Epithelial cell of prostate (primary cell): ENCODE results near the gene SPSB3.

ENCODE experiments used
- DNase-seq: peaks from one replicate; pipeline ENCODE4 v3.0.0-alpha.2; 2011; ENCODE audit warnings: low read depth, low spot score
- H3K27ac ChIP-seq: fragments of 450-650 bp; 2 replicates; pipeline ENCODE4 v1.5.1; 2017; ENCODE audit warnings: mild to moderate bottlenecking

SPSB3 gene

DNA sequence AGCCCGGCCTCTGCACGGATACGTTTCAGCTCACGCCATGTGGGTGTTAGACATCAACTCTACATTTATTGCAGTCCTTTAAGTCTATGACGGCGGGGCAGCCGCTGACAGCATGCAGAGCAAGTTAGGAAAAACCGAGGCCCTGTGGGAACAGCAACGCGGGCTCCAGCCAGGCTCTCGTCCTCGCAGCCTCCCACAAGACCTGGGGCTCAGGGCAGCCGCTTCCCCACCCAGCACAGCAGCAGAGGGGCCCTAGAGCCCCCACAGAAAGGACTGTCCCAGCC lies 5.8 kb downstream of the SPSB3 start:
- no peak for DNase-seq
- H3K27ac ChIP-seq: no peak overlapping the region

DNA sequence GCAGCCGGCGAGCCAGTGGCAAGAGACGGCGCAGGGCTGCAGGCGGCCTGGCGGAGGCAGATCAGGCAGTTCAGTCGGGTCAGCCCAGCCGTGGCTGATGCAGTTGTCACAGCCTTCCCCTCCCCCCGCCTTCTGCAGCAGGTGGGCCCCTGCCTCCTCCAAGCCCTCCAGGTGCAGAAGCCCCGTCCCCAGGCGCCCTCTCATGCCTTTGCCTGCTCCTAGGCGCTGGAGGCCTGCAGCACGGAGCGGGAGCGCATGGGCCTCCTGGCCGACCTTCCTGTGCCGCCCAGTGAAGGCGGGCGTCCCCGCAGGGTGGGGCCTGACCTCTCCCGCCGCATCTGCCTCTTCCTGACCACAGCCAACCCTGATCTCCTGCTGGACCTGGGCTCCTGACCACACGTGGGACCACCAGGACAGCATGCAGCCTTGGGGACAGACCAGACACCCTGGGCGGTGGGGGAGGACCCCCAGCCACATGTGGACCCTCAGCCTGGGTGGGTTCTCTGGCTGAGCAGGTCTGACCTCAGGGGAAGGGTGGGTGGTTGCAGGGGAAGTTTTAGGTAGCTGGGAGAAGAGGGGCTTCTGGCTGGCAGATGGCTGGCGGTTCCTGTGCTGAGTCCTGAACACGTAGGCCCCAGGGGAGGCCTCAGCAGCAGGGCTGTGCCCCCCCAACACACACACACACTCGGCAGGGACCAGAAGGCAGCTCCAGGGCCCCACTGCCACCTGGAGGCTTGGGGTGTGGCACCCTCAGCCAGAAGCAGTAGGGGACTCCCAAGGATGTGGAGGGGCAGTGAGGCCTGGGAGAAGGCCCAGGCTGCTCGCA lies 6.3 kb downstream of the SPSB3 start:
- DNase-seq: no peak
- no peak overlapping the region for H3K27ac ChIP-seq

DNA sequence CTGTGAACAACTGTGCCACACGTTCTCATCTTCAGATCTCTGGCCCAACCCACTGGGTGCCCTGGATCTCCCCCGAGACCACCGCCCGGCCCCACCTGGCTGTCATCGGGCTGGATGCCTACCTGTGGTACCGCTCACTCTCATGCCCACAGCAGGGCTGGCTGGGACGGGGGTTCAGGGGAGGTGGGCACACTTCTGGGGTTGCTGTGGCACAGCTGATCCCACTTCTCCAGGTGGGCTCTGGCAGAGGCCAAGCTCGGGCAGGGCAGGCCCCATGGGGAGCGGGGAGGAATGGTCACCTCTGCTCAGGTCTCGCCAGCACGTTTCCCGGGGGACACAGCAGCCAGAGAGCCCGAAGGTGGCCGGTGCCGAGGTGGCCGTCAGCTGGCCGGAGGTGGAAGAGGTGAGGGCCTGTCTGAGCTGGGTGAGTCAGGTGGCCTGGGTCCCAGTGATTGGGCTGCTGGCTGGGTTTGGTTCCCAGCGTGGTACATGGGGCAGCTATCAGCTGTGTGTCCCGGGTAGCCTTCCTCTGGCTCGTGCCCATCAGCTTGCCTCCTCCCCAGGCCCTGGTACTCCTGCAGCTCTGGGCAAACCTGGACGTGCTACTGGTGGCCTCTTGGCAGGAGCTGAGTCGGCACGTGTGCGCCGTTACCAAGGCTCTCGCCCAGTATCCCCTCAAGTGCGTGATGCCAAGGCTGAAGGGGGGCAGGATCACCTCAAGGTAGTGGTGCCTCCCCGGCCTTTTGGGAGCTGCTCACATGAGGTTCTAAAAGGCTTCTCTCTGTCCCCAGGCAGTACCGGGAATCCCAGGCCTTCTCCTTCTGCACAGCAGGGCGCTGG lies 7.1 kb downstream of the SPSB3 start:
- DNase-seq: no peak
- H3K27ac ChIP-seq: no peak overlapping the region

DNA sequence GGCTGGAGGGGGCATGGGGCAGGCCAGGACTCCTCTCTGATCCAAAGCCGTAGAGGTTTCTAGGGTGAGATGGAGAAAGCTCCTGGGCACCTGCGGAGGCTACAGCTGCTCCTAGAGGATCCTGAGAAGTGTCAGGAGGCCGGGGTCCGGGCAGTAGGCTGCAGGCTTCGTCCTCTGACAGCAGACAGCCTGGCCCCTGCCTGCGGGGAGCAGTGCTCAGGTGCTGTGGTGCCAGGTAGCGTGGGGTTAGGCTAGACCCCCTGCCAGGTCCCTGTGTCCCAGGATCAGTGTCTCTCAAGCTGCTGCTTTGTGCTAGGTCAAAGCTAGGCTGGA lies 8.0 kb downstream of the SPSB3 start:
- DNase-seq: no peak
- H3K27ac ChIP-seq: peak overlapping the region; percentile 88

DNA sequence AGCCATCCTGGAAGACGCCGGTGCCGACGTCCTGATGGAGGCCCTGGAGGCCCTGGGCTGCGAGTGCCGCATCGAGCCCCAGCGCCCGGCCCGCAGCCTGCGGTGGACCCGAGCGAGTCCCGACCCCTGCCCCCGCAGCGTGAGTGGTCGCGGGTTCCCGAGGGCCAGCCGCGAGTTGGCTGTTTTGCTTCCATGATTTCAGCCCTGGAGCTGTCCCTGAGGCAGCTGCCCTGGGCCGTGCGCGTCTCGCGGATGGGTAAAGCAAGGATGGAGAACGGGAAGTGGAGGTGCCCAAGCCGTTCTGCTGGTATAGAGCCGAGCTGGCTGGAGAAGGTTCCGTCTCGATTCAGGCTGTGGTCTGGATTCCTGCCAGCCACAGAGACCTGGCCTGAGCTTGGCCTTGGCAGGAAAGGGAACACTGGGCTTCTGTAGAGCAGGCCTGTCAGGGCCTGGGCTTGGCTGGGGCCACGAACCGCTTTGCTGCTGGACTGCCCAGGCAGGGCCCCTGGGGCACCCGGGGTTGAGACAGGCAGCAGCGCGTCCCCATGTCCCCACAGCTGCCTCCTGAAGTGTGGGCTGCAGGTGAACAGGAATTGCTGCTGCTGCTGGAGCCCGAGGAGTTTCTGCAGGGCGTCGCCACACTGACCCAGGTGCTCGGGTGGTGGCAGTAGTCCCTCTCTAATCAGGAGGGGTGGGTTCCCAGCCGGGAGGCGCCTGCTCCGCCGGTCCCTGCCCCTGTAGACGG lies 8.5 kb downstream of the SPSB3 start:
- DNase-seq: no peak

DNA sequence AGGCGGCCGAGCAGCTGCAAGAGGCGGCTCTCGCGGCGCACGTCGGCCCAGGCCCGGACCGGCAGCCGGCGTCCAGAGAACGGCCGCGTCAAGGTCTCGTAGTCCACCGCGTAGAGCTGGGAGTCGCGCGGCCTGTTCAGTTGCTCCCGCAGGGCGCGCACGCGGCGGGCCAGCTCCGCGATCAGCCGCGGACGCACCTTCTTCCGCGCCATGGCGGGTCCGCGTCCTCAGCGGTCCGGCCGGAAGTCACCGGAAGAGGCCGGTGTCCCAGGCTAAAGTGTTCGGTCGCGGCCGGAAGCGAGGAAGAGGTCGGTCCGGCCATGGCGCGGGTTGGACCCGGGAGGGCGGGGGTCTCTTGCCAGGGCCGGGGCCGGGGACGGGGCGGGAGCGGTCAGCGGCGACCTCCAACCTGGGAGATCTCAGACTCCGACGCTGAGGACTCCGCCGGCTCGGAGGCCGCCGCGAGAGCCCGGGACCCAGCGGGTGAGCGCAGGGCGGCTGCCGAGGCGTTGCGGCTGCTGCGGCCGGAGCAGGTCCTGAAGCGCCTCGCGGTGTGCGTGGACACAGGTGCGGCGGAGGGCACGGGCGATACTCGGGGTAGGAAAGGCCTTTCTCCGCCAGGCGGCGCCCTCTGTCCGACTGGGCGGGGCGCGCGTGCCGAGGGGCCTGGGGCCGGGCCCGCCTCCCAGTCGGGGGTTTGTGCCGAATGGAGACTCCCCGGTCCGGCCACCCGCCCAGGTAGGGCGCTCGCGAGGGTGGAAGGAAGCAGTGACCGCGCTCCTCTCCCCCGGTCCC lies 9.3 kb downstream of the SPSB3 start, which contains the start of gene MRPS34:
Gene MRPS34 (minus strand): TSS at position 227 of the 795 bp plus-strand sequence. CDS start 15 bp downstream, at position 212.
- peak within 1 kb of the TSS; percentile 88 for H3K27ac ChIP-seq

More for the DNA sequence above, 8.5 kb downstream of the SPSB3 start:
- H3K27ac ChIP-seq: peak overlapping the region; percentile 88

DNA sequence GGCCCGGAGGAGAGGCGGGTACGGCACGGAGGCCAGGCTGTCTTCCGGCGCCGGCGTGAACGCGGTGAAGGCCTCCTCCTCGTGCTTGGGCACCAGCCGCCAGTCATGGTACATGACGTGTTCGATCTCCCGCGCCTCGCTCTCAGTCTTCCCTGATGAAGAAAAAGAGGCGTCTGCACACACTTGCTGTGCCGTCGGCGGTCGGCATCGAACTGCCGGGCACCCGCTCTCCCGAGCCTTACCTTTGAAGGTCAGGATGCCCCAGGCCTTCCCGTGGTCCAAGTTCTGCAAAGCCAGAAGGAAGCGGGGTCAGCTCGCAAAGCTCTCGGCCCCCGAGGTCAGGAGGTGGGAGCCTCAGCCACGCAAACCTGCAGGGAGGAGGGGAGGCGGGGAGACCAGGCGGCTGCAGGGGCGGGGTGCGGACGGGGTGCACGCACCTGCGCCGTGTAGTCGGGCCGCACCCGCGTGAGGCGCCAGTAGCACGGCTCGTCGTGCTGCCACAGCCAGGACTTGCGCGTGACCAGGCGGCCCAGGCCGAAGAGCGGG lies 9.9 kb downstream of the SPSB3 start, which contains the start of gene EME2:
Gene EME2 (plus strand): TSS at position 449 of the 546 bp plus-strand sequence. CDS start 418 bp downstream, outside the sequence.
- H3K27ac ChIP-seq: peak within 1 kb of the TSS; percentile 88
- no peak for DNase-seq

More for the DNA sequence above, 9.3 kb downstream of the SPSB3 start, which contains the start of gene MRPS34:
- no peak for DNase-seq

DNA sequence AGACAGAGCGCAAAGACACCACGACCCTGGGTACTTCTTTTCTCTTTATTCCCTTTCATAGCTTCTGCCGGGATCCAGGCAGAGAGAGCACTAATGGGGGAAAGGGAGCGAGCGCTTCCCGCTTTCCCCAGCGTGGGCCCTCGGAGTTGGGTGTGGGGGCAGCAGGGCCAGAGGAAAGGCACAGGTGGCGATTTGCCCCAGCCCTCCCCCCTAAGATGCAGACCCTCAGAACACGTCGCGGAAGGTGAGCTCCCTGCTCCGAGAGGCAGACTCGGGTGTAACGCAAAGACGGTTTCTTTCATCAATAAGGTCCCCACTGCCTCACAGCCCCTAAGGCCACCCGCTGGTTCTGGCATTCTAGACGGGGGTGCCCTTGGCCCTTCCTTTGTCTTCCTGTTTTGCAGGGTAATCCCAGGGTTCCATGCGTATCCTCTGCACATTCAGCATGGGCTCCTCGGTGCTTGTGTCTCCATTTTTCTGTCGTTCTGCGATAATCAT lies 10.5 kb downstream of the SPSB3 start:
- DNase-seq: no peak
- H3K27ac ChIP-seq: peak overlapping the region; percentile 88

DNA sequence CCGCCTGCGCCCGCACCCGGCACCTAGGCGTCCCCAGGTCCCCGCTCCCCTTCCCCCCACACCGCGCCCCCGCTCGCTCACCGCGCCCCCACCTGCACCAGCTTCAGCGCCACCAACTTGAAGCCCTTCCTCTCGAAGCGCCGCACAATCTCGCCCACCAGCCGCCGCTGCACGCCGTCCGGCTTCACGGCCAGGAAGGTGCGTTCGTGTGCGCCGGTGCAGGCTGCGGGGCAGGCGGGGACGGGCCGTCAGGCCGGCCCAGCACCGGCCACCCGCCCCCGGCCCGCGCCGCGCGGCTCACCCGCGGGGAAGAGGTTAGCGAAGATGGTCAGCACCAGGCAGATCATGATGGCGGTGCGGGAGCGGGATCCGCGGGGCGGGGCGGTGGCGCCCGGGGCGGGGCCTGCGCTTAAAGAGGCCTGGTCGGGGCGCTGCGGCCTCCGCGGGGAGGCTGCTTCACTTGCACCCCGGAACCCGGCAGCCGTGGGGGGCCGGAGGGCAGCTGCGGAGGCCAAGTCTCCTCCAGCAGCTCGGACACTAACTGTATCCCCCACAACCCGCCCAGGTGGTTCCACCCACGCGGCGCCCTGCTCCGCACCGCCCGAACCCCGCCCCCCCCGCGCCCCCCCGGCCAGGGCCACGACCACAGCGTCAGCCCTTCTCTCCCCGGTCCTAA lies 11.0 kb downstream of the SPSB3 start, which contains the start of gene NME3:
Gene NME3 (minus strand): TSS at position 356 of the 676 bp plus-strand sequence. CDS start 9 bp downstream, at position 347.
- peak within 1 kb of the TSS; percentile 88 for H3K27ac ChIP-seq
- no peak for DNase-seq

DNA sequence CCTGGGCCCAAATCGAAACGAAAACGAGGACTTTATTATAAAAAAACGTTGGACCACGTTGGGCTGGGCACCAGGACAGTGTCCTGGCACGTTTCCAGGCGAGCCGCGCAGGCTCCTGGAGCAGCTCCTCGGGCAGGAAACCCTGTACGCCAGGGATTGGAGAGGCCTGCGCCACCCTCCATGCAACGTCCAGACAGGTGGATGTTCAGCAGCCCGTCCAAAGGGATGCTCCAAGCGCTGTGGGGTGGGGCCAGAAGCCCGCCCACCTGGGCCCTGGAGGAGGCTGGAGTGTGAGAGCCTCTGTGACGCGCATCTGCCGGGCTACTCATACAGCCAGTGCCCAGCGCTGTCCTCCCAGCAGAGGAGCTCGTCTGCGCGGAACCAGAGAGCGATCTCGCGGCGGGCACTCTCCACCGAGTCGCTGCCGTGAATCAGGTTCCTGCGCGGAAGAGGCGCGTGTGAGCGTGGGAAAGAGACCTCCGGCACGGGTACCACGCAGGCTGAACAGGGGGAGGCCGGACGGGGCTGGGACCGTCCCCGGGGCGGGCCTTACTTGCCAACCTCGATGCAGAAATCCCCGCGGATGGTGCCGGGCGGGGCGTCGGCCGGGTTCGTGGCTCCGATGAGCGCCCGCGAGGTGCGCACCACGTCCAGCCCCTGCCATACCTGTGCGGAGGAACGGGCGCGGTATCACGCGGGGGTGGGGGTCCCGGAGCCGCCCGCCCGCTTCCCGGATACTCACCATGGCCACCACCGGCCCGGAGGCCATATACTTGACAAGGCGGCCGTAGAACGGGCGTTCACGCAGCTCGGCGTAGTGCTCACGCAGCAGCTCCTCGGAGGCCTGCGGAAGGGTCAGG lies 11.8 kb downstream of the SPSB3 start:
- peak overlapping the region; percentile 88 for H3K27ac ChIP-seq
- DNase-seq: no peak

DNA sequence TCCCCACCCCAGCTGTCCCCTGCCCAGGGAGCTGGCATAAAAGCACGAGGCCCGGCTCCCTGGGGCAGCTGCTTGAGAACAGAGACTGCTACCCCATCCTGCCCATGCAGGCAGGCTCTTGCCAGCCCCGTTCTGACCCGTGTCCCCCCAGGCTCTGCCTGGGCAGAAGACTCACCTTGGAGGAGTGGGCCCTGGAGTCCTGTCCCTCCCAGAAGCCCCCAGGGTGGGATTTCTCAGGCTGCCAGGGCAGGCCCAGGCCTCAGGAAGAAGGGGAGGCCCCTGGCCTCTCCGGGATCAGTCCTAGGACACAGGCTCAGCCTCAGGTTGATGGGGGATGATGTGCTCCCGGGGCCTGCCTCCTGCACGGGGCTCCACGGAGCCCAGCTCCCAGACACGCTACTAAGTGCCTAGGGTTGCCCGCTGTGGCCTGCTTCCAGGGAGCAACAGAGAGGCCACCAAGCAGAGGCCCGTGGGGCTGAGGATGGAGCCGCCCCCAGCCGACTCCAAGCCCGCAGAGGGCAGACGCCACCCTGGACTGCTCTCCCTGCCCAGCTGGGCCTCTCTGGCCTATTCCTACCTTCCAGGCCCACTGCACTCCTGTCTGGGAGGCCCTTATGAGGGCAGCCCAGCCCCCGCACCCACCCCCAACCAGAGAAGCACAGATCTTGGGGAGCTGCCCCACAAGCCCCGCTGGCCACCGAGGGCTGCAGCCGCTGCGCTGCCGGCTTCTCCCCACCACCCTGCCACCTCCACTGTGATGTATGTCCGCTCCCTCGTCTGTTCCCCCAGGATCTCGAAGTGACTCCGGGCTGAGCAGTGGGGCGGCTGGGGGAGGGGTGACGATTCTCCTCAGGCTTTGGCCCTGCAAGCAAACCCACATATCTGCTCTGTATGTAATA lies 12.7 kb downstream of the SPSB3 start:
- H3K27ac ChIP-seq: no peak overlapping the region
- no peak for DNase-seq

DNA sequence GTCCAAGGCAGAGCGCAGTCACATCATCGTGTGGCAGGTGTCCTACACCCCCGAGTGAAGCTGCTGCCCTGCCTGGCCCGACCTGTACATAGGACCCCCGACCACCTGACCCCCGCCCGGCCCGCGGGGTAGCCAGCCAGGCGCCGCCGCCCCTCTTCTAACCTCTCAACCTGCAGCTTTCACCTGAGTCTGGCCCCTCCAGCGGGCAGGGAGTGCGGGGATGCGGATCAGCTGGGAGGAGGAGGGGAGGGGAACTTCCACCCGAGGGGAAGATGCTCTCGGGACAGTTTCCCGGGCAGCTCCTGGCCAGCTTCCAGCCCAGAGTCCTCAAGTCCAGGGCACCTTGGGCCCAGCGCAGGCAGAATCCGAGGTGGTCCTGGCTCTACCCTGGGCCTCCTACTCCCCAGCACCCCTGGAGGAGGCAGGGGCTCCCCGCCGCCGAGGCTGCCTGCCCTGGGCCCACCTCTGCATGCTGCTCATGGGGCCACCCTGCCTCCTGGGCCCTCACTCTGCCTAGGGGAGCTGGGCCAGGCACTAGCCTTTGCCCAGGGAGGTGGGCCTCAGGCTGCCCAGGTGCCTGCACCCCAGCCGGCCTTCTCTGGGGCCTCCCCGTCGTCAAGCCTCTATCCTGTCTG lies 13.5 kb downstream of the SPSB3 start:
- no peak for DNase-seq
- H3K27ac ChIP-seq: no peak overlapping the region

DNA sequence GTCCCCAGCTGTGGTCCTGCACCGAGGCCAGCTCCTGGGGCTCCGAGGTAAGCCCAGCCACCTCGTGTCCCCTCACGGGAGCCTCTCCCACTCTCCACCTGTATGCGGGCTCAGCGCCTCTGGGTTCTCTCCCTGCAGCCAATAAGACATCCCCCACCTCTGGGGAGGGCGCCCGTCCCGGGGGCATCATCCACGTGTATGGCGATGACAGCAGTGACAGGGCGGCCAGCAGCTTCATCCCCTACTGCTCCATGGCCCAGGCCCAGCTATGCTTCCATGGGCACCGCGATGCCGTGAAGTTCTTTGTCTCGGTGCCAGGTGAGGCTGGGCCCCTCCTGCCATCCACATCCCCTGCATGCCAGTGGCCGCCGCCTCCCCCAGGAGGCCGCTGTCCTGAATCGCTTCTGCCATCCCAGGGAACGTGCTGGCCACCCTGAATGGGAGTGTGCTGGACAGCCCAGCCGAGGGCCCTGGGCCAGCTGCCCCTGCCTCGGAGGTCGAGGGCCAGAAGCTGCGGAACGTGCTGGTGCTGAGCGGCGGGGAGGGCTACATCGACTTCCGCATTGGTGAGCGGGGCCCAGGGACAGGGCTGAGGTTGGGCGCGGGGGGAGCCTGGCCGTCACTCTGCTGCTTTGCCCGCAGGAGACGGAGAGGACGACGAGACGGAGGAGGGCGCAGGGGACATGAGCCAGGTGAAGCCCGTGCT lies 14.2 kb downstream of the SPSB3 start:
- DNase-seq: no peak
- H3K27ac ChIP-seq: no peak overlapping the region

DNA sequence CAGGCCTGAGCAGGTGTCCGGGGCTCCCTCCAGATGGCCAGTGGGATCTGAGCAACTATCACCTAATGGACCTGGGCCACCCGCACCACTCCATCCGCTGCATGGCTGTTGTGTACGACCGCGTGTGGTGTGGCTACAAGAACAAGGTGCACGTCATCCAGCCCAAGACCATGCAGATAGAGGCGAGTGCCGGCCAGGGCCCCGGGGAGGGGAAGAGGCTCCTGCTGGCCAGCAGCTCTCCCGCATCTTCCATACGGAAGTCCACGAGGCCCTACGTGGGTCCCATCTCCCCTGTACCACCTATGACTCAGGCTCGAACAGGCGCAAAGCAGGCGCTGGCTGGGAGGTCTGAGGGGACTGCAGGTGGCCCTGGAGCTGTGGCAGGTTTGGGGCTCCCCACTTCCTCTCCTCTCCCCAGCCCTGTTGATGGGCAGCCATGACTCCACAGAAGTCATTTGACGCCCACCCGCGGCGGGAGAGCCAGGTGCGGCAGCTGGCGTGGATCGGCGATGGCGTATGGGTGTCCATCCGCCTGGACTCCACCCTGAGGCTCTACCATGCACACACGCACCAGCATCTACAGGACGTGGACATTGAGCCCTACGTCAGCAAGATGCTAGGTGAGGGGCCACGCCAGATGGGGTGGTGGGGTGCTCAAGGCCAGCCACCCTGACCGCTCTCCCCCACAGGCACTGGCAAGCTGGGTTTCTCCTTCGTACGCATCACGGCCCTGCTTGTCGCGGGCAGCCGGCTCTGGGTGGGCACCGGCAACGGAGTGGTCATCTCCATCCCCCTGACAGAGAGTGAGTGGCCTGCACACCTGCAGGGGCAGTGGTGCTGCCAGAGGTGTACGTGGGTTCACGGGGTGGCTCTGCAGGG lies 15.0 kb downstream of the SPSB3 start:
- DNase-seq: no peak
- H3K27ac ChIP-seq: no peak overlapping the region

DNA sequence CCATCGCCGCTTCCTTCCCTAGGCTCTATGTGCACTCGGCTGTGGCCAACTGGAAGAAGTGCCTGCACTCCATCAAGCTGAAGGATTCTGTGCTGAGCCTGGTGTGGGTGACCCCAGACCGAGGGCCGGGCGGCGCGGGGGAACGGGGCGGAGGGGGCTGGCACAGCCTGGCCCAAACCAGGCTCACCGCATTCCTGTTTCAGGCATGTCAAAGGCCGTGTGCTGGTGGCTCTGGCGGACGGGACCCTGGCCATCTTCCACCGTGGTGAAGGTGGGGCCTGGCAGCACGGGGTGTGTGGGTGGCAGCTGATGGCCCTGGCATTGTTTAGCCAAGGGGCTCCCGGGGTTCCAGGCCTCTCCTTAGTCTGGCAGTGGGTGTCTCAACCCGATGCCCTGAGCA lies 15.7 kb downstream of the SPSB3 start:
- DNase-seq: no peak

More for the DNA sequence above, 15.7 kb downstream of the SPSB3 start:
- H3K27ac ChIP-seq: no peak overlapping the region
